Astrocyte of the hippocampus (primary cell): ENCODE results near the gene ALDH1A3.
"Not testable (repeated sequence)": the region's sequence is repeated elsewhere in the genome, so short reads cannot be mapped to it uniquely, and the experiment has no call there.

Source experiments
- DNase-seq: peaks from one replicate; pipeline ENCODE4 v3.0.0; 2011; ENCODE audit warnings: low read depth, low spot score

ALDH1A3 gene

DNA sequence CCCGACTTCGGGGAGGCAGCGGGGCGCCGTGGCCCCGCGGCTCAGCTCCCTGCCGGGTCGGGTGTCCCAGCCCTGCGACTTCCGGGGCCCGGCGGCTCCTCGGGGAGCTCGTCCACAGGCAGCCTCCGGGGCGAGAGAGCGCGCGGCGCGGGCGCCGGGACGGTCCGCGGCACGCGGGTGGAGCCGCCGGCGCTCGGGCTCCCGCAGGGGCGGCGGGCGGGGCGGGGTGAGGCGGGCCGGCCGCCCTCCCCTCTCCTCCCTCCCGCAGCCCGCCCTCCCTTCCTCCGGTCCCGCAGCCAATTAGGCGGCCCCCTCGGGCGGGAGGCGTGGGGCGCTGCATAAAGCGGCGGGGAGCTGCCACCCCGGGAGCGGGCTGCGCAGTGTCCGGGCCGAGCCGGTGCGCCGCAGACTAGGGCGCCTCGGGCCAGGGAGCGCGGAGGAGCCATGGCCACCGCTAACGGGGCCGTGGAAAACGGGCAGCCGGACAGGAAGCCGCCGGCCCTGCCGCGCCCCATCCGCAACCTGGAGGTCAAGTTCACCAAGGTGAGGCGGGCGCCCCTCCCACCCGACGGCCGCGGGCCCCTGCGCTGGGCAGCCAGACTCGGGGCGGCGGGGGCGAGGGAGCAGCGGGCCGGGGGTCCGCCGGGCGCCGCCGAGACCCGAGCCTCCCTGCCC is at the start of gene ALDH1A3:
Gene ALDH1A3 (plus strand): TSS at position 368 of the 675 bp plus-strand sequence. CDS start 77 bp downstream, at position 445.
- DNase-seq: peak; percentile 67

DNA sequence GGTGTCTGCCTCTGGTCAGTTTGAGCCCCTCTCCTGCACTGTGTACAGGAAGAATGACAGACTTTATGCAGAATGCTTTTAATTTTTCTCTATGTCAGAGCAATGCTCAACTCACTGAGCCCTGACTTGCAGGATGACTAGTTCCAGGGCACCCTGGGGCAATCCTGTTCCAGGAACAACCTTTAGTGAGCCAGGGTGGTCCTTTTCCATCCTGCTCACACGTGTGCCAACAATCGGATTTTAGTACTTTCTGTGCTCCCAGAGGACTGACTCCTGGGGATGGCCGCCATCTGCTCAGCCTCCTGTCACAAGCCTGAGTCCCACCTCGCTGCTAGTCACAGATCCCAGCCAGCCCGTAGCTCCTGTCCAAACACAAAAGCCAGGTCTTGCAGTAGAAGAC is 48.2 kb upstream of the ALDH1A3 start:
- DNase-seq: no peak

DNA sequence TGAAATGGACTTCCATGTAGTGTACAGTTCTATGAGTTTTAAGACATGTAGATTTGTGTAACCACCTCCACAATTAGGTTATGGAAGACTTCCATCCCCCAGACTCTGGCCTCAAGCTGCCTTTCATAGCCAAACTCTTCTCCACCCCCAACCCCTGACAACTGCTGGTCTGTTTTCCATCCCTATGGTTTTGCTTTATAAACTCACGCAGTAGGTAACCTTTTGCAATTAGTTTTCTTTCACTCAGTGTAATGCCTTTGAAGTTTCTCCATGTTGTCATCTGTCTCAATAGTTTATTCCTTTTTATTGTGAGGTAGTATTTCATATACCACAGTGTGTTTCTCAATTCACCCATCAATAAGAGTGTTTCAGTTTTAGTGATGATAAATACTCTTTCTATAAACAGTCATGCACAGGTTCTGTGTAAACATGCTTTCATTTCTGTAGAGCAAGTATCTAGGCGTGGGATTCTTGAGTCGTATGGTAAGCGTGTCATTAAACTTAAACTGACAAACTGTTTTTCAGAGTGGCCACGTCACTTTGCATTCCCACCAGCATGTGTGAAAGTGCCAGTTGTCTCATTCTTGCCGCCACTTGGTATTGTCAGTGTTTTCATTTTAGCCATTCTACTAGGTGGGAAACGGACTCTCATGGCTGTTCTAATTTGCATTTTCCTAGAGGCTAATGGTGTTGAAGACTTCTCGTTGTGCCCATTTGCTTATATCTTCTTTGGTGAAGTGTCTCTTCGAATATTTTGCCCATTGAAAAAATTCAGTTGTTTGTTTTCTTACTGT is 47.3 kb upstream of the ALDH1A3 start:
- DNase-seq: no peak

DNA sequence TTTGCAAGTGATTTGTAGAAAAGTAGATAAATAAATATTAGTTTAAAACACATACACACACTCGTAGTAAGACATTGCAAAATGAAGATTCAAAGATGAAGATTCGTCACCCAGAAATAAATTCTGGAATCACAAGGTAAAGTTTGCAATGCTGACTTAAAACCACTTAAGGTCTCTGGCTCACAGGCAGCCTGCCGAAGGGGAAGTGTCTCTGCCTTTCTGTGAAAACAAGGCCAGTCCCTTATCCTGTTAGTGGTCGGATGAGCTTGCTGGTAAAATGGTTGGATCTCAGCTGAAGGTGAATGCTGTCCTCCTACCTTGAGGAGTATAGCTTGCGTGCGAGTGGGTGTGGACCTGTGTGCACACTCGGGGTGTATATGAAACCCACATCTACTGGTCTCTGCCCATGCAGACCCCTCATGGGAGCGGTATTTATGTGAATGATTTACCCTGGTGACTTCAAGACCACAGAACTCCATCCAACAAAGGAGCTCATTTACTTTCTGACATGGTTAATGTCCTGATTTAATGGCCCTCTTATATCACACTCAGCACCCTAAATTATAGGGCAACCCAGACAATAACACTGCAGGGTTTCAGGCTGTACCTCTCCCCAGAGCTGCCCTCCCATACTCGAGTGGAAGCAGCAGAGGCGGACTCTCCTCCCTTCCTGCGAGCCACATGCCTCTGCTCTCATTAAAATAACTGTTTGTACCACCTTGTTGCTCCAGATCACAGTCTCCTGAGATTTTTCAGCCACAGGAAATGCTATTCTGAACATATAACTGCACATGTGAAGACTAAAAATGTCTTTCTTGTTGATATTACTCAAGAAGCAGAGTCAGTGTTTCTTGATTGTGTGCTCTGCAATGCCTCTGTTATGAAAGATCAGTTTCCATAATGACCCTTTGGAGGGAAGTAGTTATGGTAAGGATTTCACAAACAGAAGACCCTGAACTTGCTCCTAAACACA is 45.9 kb upstream of the ALDH1A3 start:
- no peak for DNase-seq

DNA sequence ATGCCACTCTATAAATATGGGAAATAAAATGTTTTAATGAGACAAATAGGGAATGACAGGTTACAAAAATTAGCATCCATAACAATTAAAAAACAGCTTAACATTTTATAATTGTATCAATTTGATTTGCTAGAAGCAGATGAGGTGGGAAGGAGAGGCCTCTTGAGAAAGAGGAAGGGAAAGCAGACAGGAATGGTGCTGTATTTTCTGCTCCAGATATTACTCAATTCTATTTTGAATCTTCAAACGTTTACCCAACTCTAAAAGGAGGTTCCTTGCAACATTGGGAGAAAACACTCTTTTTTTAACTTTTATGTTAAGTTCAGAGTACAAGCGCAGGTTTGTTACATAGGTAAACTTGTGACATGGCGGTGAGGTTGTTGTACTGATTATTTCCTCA is 44.9 kb upstream of the ALDH1A3 start:
- no peak for DNase-seq

DNA sequence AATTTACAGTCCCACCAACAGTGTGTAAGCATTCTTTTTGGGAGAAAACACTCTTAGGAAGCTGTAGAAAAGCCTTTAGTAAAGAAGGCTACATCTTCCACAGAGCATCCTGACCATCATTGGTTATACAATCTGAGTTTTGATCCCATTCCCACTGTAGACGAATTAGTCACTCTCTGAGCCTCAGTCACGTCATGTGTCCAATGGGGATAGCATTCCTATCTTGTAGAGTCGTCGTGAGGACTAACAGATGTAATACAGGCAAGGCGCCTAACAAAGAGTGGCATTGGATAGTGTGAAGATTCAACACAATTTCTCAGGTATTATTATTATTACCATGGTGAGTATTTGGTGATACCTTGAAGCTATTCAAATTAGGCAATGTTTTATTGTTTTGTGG is 44.0 kb upstream of the ALDH1A3 start:
- no peak for DNase-seq

DNA sequence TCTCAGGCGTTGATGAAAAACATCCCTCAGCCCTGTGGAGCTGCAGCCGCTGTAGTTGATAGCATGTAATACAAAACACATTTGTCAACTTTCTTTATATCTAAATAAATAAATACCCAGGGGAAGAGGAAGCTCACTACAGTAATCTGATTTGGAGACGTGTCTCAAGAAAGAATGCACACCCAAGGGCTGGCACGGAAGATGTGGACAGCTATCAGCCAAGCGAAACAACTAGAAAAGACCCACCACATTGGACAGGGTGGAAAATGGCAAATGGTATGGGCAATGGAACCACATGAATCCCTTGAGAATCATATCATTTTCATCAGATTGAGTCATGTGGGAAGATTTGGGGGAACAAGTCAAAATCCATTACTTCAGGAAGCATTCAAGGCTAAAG is 43.1 kb upstream of the ALDH1A3 start:
- DNase-seq: no peak

DNA sequence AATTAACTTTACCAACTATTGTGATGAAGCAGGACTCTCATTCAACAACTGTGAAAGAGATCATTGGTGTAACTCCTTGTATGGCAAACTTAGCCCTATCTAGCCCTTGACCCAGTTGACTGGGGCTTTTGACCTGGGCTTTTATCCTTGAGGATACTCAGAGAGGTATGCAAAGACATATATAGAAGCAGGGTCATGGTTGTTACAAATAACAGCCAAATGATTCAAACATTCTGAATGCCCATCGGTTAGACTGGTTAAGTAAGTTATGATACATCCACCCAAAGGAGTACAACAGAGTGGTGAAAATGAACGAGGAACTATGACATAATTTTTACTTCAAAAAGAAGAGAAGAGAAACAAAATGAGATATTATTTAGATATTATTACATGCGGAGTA is 38.2 kb upstream of the ALDH1A3 start:
- no peak for DNase-seq

DNA sequence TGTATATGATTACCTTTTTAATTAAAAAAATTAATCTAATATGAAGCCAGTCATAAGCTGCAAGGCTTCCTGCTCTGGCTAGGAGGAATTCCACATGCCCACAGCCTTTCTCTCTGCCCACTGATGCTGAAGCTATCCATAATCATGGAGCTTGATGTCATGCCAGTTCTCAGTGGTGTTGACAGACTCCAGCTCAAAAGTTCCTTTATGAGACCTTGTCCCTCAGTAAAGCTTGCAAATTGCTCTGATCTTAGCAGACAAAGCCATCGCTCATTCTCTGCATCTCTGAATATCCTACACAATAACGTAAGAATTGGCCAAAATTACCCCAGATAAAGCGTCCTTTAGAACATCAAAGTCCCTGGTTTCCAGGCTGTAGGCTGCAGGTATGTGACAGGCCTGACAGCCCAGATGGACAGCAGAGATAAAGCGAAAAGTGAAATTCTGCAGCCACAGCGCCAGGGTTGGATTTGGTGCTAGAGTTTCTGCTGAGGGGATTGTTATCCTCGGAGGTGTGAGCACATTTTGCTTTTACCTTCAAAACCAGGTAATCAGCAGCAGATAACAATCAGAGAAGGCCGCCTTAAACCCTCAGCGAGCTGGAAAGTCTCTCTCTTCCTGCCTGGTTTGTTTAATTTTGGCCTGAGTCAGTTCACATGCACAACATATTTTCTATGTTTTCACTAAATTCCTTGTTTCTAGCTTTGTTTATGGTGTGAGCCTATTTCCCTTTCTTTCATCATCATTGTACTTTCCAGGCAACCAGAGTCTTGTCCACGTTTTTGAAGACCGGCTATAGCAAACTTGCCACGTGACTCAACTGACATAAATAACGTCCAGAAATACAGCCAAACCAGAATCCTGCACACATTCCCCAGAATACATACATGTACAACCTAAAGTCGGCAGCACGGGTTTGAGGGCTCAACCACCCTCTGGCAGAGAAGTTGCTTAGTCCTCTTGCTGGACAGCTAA is 36.6 kb upstream of the ALDH1A3 start:
- DNase-seq: peak; percentile 78

DNA sequence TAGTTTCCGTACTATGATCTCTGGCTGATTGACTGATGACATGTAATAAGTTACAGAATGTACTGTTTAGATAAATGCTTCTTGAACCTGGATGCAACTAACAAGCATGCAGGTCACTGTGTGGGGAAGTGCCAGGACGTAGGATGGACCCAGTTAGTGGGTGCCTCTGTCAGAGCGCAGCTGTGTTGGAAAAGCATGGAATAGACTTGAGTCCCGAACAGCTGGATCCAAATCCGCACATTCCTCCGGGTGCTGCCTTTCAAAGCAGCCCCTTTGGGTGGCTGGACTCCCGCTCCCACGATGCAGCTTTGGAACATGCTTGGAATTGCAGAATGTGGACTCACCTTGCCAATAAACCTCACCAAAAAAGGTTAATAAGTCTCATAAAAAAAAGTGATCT is 35.5 kb upstream of the ALDH1A3 start:
- no peak for DNase-seq

DNA sequence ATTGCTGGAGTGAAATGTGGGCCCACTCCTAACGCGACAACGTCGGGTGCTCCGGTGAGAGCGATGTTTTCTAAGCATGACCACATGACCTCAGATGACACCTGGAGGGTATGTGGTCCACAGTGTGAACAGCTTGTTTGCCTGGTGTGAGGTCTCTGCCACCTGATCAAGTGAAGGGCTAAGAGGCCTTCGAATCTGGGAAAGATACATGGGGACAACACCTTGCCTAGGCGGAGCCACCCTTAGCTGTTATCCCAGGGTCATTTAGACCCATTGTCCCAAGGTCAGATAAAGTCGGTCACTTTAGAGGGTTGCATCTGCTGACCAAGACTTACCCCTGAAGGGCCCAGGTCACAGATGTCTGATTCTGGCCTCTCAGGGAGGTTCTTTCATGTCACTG is 34.9 kb upstream of the ALDH1A3 start:
- no peak for DNase-seq

DNA sequence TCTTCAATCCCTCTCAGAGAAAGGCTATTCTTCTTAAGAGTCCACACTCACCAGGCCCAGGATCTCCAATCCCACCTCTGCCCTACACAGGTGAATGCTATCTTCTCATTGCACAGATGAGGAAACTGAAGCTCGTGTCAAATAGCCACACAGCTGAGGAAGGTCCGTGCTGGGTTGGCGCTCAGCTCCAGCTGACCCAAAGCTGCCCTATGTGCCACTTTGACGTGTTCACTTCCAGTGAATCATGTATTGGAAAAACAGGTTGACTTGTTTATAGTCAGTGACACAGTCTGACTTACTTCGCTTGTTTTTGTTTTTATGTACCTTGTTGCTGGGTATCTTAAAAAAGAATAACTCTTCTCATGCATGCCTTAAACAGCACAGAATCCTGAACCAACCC is 32.4 kb upstream of the ALDH1A3 start:
- no peak for DNase-seq

DNA sequence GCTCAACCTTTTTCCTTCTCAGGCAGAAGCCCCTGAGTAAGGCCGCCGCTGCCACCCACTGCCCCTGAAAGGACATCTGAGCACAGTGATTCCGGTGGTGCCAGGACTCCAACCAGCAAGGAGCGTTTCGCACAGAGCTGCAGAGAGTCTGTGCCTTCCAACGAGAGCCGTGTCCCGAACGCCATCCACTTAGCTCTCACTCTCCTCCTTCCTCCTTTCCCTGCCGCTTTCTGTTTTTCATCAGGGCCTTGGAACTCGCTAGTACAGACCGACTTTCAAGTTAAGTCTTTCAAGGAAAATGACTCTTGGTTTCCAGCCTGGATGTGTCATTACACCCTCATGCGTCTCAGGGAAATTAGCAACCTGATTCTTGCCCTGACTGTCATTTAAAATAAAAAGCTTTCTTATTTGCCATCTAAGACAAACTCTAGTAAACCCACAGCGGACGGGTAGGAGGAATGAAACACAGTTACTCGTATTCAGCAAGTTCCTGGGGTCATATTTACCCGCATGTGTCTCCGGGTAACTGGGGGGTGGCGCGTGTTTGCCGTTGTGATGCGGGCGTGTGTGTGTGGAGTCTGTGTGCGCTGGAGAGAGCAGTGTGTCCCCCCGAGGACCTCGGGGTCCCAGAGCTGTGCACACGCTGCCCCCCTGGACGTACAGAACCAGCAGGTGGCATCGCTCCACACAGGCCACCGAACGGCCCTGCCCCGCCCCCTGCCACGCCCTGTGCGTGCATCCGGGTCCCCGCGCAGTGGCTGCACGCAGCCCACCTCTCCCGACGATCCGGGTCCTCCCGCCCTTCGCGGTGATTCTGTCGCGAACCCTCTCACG is 30.4 kb upstream of the ALDH1A3 start:
- peak; percentile 41 for DNase-seq

DNA sequence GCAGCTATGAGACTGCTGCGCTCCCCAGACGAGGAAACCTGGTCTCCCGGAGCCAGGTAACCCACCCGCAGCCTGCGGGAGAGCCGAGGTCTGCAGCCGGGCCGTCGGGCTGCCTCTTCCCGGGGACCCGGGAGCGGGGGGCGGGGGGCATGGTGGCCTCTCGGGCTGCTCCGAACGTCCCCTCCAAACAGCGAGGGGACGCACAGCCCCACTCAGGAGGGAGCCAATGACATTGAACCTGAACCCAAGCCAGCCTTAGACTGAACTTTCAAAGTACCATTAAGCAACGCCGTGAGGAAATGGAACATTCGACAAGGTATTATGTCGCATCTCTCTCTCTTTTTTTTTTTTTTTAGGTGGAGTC is 29.8 kb upstream of the ALDH1A3 start:
- no peak for DNase-seq

DNA sequence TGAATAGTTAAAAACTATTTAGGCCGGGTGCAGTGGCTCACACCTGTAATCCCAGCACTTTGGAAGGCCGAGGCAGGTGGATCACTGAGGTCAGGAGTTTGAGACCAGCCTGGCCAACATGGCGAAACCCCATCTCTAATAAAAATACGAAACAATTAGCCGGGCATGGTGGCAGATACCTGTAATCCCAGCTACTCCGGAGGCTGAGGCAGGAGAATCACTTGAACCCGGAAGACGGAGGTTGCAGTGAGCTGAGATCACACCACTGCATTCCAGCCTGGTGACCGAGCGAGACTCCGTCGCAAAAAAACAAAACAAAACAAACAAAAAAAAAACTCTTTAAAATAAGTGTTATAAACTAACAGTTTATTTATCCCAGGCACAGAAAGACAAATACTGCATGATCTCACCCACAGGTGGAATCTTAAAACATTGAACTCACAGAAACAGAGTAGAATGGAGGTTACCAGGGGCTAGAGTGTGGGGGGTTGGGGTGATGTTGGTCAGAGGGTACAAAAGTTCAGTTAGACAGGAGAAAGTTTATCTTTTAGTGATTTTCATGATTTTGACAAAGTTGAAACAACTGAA is 28.1 kb upstream of the ALDH1A3 start:
- DNase-seq: not testable (repeated sequence)

DNA sequence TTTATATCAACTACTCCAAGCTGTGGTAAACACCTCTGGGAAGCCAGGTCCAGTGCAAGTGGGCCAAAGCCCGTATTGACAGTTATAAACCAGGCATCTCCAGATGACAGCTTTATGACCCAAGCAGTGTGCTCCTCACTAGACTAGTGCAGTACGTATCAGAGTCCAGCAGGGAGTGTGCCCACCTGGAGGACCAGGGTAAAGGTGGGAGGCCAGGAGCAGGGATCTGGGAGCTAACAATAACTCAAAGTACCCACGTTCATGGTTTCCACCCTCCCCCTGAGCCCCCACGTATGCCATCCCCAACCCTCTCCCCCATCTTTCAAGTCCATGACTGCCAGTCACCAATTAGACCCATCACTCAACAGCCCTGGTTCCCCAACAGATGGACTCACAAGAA is 27.0 kb upstream of the ALDH1A3 start:
- DNase-seq: no peak

DNA sequence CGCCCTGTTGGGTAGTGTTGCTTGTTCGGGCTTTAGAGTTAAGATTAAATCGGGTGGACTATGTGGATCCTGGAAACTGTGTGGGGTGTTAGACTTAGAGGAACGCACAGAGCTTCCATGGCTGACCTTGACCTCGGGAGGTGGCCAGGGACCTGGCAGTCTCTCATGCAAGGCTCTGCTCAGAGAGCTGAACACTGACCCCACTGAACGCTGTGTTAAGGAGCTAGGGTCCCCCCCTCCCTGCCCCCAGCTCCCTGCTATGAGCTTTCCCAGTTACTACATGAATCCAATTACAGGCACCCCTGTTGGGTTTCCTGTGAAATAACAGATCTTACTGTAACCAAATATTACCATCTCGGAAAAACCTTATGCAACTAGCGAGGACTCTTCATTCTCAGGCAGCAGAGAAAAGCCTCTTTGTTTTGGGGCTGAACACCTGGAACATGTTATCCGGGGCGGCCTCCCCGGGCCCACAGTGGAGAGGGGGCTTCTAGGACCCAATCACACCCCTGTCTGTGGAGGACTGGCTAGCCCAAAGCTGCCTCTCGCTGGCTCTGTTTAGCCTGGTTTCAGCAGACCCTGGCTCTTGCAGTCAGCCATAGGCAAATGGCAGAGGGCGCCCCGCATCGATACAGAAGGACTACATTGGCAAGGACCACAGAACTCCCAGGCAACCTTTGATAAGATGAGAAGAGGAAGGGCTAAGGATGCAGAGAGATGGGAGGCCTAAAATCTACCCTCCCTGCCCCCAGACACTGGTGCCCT is 25.8 kb upstream of the ALDH1A3 start:
- DNase-seq: no peak

DNA sequence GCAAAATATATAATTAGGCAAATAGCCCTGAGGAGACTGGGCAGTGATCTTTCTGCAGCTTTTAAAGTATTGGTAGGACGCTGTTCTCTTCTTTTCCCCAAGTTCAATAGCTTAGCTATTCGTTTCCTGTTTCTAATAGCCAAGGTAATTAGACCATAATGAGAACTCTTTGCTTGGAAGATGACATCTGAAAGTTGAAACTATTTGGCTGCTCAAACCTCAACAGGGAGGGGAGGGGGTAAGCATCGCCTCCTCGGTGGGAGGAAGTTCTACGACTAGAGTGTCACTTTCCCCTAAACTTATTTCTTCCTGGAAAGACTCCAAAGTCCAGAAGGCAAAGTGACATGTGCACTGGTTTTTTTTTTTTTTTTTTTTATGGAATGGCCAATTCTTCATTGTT is 22.8 kb upstream of the ALDH1A3 start:
- no peak for DNase-seq

DNA sequence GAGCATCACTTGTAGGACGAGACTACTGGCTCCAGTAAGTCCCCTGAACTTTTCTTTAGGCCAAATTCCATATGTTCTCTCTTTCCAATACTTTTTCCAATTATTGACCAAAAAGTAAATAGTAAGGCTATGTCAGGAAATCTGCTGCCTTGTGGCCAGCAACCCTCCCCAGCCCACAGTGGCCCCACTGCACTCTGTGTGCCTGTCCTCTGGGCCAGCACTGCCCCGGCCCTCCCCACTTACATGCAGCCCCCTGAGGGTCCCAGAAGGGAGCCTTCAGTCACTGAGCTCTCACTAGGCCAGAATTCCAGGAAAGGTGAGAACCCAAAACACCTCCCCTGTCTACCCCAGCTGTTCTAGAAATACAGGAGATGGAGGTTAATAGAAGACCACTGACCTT is 21.3 kb upstream of the ALDH1A3 start:
- no peak for DNase-seq
